Left renal pelvis (tissue), 4 donors: Measurements from ENCODE around the gene IL18RAP. TPM values are rescaled to one million over a fixed set of nuclear protein-coding genes. Genes with fewer than 3 reads are reported as not detected.

ENCODE experiments used
- DNase-seq, 4 donors: peaks; one replicate each; pipeline ENCODE4 v3.0.0-alpha.2; 2013; ENCODE audit warnings: low read depth in 4 of 4, low spot score in 3 of 4
- polyA plus RNA-seq, 4 donors: library from polyadenylated mRNA; unstranded; fragments of 120-200 nt; gene quantifications; one replicate each; pipeline ENCODE4 v1.2.1, GENCODE V29; 2013; ENCODE audit not compliant: insufficient read length in 4 of 4

Gene IL18RAP
- polyA plus RNA-seq, 4 donors = 0.19 to 0.70 (median 0.32) TPM

DNA sequence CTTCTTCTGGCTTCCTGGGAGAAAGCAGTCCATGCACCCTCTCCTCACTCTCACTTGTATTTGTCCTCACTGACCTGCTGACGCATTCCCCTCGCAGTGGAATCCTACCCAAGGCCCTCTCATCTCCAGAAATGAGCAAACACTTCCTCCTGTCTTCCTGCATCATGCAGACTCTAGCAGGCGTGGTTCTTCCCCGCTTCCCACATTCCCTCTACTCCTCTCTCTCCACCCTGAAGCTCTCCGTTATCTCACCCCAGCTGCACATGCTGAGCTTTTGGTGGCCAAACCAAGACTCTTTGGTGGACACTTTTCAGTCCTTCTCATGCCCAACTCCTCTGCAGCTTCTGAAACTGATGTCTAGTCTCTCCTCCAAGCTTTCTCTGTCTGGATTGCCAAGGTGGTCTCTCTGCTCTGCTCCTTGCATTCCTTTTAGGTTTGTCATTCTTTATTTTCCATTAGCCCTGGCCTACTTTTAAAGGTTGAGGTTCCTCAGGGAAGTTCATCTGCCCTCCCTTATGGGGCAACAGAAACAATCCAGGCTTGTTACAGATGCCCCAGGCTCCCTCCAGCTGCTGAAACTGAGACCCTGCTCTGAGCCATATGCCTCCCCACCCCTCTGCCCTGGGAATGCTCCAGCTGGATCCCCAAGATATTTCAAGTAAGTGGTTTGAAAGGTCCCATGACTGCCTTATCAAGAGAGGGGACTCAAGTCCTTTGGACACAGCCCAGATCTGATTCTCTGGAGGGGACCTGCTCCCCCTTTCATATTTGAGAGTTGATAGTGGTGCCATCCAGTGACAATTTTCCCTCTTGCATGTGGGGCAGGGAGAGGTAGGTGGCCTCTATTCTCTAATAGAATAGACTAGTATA lies 835 bp upstream of the IL18RAP start:
- DNase-seq = no peak

DNA sequence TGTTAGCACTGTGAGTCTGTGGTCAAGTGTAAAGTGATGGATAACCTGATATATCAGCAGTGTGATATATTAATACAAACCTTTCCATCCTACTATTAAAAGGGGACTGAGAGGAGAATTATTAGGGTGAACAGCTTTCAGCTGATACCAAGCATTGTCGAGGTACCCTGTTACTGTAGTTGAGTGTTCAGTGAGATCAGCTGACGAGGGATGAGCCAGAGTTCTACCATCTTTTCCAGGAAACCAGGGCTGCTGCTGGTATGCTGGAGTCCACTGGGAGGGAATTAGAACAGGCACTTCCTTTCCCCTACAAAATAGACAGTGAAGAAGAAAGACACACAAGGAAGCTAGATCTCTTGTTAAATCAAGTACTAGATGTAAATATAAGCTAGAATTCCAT lies 408 bp downstream of the IL18RAP start:
- DNase-seq = no peak

DNA sequence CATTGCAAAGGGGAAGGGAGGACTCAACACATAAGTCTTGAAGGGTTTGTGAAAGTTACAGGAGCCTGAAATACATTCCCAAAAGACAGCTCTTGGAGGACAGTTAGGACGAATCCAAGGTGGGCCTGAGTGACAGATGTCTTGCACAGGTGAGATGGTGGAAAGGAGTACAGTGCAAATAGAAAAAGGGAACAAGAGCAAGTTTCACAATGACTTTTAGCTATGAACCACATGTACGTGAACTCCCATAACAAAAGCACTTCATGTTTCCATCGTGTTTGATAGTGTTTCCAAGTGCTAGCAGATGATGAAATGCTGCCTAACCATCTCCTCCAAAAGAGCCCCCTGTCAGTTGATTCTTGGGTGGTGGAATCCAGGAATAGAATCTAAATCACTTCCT lies 1.8 kb downstream of the IL18RAP start:
- DNase-seq = no peak

DNA sequence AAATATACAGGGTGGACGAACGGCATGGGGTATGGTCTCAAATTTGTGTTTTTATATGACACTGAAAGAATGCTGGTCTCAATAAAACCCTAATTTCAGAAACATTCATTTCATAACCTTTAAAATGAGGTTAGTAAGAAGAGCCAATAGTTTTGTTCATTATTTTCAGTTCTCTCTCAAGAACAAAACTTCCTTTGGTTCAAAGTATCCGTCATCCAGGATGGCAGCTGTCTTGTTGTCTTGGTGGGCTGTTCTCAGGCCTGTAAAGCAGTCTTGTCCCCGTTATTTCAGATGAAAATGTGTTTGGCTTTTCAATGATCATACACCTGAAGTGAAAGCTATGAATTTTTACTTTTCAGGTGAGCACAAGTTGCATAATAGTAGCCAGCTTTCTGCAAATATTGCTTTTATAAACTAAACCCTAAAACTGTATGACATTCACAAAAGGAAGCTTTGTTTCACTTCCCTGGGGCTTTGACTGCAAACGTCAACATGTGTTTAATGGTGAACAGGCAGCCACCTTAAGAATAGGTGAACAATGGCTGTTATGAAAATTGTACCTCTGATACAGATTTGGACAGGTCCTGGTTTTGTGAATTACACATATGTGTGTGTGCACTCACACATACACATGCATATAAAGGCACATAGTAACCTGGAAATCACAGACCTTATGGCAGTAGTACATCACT lies 2.6 kb downstream of the IL18RAP start:
- no peak for DNase-seq

DNA sequence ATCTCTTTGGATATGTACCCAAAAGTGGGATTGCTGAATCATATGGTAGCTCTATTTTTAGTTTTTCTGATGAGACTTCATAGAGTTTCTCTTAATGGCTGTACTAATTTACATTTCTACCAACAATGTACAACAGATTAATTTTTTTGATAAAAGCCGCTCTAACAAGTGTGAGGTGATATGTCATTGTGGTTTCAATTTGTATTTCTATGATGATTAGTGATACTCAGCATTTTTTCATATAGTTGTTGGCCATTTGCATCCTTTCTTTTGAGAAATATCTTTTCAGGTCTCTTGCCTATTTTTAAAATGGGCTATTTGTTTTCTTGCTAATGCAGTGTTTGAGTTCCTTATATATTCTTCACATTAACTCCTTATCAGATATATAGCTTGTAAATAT lies 4.3 kb downstream of the IL18RAP start:
- DNase-seq = no peak

DNA sequence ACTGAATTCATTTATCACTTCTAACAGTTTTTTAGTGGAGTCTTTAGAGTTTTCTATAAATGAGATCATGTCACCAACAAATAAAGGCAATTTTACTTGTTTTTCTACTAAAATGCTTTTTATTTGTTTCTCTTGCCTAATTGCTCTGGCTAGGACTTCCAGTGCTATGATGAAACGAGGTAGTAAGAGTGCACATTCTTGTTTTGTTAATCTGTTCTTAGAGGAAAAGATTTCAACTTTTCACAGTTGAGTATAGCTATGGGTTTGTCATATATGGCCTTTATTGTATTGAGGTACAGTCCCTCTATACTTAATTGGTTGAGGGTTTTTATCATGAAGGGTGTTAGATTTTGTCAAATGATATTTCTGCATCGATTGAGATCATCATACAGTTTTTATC lies 5.6 kb downstream of the IL18RAP start:
- no peak for DNase-seq

DNA sequence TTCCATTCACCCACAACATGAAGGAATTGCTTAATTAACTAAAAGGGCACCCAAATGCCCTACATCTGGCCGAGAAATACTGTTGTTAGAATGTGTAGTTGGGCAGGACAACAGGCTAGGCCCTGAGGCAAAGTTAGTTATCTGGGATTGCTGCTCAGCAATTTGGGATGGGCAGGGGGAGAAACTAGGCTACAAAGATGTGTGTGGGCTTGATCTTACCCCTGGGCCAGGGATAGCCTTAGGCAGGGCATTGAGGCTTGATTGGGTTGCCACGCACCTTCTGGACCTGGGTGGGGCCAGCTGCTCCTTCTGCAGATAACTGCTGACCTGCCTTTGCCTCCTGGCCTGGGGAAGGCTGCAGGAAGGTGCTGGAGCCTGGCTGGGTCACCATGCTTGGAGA lies 9.4 kb downstream of the IL18RAP start:
- no peak for DNase-seq

DNA sequence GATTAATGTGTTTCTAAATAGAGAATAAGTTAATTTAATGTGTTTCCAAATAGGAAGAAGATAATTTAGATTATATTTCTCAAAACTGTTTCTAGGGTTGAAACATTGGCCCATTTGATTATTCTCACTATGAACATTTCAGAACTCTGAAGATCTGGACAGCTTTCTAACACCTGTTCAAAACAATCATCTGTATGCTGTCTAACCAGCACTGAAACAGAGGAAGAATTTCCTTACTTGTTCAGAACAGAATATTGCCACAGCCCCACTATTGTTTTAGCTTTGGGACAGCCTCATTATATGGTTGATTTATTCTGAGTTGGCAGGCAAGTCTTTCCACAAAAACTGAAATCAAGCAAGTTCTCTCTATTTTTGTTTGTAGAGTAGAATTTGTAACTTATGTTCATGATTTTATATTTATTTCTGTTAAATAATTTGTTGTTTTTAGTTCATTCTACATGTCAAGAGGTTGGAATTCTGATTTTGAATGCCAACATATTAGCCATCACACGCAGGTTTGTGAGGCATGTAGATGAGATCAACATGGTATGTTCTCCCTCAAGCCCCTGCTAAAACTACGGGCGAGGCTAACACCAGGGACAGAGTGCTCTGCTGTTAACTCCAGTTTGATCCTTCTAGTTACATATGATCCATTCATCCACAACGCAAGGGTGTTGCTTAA lies 11.2 kb downstream of the IL18RAP start:
- no peak for DNase-seq

DNA sequence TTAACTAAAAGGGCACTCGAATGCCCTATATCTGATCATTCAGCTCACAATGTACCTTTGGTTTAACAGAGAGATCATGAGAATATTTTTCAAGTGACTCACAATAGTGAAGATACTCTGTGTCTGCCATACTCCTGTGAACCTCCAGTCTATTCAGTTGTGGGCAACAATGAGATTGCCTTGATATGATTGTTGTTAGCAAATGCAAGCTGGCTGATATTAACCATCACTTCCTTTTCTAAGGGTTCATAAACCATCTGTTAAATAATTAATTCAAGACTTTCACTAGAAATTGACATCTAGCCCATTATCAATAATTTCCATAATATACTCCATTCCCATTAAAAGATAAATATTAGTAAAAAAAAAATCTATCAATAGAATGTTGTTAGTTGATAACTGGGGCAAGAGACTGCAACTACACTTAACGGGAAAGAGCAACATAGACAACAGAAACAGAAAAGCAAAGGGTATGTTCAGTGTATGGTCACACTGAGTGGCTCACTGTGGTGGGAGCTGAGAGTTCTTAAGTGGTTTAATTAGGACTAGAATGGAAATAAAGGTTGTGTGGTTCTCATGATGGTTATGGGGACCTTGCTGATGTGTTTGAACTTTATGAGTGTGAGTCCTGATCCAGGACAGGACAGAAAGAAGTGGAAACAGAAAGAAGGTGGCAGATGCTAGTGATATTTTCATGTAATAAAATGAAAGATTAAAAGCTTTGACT lies 11.9 kb downstream of the IL18RAP start:
- DNase-seq = no peak

DNA sequence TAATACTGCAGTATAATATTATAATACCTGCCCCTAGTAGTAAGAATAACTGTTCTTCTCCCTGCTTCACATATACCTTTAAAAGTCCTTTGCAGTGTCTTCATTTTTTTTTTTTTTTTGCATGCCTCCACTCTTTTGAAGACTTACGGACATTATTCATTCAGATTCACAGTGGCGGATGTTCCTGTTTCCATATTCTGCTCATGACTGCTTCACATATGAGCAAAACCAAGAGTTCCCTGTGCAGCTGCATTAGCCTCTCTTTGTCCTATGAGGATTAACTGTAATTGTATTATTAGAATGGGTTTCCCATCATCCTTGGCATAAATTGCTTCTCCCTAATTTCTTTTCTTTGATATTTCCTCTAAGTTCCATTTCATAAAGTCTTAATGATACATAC lies 12.8 kb downstream of the IL18RAP start:
- no peak for DNase-seq

DNA sequence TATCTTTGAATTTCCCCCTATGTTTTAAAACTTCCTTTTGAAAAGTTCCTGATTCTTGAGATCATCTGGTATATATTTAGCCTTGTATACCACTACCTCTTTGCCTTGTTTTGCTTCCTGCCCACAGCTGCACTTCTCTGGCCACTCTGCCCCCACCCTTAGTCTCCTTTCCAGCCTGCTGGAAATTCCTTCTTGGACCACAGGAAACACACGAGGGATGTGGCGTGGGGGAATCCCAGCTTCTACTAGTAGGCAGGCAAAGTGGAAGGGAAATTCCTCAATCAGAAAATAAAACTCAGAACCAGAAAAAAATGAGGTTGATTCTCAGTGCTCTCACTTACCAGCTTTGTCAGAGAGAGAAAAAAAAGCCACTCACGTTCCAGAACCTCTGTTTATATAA lies 13.4 kb downstream of the IL18RAP start:
- no peak for DNase-seq

DNA sequence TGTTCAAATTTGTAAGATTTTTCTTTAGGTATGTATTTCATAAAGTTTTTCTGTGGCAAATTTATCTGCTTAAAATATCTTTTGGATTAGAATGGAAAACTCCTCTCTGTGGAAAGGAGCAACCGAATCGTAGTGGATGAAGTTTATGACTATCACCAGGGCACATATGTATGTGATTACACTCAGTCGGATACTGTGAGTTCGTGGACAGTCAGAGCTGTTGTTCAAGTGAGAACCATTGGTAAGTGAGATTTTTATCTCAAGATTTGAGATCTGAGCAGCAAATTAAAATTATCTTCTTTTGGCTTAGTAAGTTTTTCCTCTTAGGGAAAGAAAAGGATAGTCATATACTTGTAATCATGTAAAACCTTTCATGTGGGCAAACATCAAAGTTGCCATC lies 14.2 kb downstream of the IL18RAP start:
- no peak for DNase-seq

DNA sequence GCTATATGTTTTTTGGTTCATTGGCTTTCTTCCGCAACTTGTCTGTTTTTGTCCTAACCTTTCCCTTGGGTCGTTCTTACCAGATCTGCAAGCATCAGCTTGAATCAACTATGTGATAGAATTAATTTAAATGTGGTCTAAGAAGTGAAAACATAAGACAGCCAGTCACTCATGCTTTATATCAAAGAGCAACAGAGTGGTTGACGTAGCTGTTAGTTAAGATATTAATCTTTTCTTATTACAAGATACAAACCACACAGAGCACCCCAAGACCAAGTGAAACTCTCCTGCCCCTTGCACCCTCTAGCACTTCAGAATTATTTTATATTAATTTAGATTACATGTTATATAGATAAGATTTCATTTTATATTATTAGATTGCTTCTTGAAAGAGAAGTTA lies 15.2 kb downstream of the IL18RAP start:
- no peak for DNase-seq

DNA sequence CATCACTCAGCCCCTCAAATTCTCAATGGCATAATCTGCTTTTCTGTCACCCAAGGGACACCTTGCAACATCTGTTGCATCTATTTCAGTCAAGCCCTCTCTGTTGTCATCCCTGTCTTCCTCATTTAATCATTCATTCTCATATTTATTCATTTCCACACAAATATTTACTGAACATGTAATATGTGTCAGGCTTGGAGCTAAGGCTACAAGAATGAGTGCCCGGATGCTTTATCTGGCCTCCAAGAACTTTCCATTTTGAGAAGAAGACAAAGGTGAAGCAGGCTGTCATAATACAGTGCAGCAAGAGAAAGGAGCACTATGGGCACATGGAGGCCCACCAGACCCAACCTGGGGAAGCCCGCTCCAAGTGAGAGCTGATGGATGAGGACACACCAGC lies 15.6 kb downstream of the IL18RAP start:
- DNase-seq = no peak

DNA sequence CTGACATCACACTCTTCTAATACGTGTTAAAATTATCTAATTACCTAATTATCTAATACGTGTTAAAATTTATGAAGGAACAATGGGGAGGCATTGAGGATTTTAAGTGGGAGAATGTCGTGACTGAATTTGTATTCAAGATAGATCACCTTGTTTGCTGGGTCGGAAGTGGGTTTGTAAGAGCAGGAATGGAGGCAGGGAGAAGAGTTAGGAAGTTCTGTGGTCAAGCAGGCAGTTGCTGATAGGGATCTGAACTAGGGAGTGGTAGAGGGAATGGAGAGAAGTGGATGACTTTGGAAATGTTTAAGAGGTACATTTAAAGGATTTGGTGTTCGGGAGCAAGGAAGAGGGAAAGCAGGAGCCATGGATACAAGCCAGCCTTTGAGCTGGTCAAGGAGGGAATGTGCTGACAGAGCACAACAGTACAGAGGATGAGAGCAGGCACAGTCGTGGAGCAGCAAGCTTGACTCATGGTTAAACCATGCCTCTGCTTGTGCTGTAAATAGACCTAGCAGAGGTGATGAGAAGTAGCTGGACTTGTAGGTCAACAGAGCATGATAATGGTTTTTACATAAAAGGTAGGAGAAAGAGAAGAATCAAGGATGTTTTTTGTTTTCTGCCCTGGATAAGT lies 16.2 kb downstream of the IL18RAP start:
- DNase-seq = no peak

DNA sequence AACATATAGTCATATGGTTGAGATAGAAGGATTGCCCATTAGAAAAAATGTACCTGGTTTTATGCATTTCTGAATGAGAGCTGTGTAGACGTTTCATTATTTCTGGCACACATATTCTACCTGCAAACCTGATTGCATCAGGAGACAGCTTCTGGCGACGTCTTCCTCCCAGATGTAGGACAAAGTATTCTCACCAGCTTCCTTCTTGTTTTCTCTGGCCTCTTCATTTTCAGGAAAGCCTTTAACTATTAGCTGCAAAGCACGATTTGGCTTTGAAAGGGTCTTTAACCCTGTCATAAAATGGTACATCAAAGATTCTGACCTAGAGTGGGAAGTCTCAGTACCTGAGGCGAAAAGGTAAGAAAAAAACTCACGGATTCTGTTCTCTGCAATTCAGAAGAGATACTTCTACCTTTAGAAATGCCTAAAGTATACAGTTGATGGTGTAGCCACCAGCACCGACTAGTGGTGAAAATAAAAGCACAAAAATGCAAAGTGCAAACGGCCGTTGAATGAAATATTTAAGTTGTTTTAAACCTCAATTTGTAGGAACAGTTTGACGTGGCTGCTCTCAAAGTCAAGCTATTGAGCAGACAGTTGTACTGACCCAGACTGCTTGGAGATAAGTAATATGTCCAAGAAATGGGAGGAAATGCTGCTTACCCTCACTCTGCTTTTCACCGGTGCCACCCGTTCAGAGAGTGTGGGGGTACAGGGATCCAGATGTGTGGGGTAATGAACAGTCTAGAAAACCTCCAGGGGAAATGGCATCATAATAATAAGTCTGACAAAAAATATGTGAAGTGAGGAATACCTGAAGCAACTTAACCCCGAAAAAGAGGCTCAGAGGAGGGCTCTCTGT lies 20.2 kb downstream of the IL18RAP start:
- peak in 1 of 4 donors; percentile 10 for DNase-seq

DNA sequence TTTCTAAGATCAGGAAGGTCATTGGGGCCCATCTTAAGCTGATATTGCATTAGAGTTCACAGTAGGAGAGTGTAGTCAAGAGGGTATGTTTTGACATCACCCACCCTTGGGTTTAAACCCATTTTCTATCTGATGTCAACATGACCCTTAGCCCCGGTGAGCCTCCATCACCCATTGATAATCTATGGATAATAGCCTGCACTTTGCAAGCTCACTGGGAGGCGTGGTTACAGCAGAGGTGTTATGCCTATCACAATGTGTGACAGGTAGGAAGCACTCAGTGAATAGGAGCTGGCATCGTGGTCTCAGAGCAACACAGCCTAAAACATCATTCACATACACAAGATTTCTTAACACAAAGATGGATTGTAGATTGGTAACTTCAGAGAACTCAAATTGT lies 21.3 kb downstream of the IL18RAP start:
- DNase-seq = no peak

DNA sequence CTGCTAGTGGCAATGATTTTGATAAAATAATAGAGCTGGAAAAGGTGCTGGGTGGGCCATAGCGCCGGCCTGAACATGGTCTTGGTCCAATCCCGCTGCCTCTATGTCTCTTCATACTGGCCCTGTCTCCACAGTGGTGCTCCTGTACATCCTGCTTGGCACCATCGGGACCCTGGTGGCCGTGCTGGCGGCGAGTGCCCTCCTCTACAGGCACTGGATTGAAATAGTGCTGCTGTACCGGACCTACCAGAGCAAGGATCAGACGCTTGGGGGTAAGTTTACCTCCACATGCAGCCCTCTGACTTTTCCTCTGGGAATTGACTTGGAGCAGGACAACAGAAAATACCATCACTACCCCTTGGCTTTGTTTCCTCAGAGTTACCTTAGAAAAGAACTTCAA lies 24.0 kb downstream of the IL18RAP start:
- DNase-seq = no peak

DNA sequence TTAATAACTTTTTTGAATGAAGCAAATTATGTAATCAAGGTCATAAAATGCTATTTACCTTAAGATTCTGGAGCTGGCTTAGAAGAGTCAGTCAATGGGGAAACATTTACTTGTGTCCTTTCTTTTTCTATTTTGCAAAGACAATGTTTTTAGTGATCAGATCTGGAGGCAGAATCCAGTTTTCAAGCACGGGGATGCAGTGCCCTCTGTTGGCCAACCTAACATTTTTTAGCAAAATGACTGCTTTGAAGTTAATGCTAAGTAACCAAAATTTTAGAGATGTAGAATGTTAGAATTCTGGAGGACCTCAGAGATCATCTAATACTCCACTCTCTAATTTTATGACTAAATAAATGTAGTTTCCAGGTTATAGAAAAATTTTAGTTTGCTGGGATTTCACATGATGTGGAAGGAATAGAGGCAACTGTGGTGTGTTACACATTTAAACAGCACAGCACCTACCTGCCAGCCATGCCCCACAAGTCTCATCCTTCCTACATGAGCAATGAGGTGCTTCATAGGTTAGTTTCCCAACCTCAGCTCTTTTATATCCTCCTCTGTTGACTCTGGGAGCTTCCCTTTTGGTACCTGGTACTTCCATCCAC lies 26.5 kb downstream of the IL18RAP start:
- no peak for DNase-seq
